HTR-8/SVneo (cell line): ENCODE results near the gene SNRNP35.
"Not testable (repeated sequence)": the region's sequence is repeated elsewhere in the genome, so short reads cannot be mapped to it uniquely, and the experiment has no call there.

Experiments
- DNase-seq: peaks from one replicate; pipeline ENCODE4 v3.0.0; 2011; ENCODE audit warnings: low spot score, mixed read lengths; ENCODE audit not compliant: insufficient read length
- FAIRE-seq: peaks from 2 replicates; lab custom pipeline; 2011; peaks lifted over from hg19 to GRCh38; lab: Jason Lieb, UNC

Gene SNRNP35

DNA sequence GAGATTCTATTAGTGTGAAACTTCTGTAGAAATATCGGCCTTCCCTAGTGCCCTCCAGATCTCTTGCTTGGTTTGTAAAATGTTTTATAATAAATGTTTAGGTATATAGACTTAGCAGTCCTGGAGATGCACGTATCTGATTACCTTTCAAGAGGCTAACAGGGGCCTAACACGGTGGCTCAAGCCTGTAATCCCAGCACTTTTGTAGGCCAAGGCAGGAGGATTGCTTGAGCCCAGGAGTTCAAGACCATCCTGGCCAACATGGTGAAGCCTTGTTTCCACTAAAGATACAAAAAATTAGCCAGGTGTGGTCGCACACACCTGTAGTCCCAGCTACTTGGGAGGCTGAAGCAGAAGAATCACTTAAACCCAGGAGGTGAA is 11.6 kb upstream of the SNRNP35 start:
- DNase-seq = no peak
- FAIRE-seq = no peak

DNA sequence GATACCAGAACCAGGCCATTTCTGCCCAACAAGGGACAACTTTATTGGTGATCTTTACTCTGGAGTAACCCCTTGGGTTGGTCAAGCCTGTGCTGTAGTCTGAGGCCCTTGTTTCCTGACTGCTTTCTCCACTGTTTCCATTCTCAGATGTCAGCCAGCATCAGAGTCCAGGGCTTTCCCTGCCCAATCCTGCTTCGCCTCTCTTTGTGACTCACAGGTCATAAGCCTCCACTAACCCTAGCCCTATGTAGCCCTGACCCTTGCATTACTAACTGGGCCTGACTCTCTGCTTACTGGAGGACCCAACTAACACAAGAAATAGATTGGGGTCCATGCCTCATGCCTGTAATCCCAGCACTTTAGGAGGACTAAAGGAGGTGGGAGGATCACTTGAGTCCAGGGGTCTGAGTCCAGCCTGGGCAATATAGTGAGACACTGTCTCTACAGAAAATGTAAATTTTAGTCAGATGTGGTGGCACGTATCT is 8.6 kb upstream of the SNRNP35 start:
- FAIRE-seq (no peak), DNase-seq (no peak)

DNA sequence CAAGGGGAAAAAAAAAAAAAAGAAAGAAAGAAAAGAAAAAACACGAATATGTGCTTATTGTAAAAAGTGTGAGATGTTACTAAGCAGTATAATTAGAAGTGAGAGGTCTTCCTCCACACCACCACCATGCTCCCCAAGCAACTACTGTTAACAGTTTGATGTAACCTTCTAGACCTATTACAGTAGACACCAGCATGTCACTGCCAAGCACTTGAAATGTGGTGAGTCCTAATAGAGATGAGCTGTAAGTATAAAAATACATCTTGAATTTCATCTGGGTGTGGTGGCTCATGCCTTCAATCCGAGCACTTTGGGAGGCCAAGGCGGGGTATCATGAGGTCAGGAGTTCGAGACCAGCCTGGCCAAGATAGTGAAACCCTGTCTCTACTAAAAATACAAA is 8.1 kb upstream of the SNRNP35 start:
- FAIRE-seq = no peak
- no peak for DNase-seq

DNA sequence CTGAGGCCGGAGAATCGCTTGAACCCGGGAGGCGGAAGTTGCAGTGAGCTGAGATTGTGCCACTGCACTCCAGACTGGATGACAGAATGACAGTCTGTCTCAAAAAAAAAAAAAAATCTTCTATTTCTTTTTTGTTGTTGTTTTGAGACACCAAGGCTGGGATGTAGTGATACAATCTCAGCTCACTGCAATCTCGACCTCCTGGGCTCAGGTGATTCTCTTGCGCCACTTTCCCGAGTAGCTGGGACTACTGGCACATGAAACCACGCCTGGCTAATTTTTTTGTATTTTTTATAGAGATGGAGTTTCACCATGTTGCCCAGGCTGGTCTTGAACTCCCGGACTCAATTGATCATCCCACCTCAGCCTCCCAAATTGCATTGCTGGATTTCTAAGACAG is 7.3 kb upstream of the SNRNP35 start:
- DNase-seq (no peak), FAIRE-seq (no peak)

DNA sequence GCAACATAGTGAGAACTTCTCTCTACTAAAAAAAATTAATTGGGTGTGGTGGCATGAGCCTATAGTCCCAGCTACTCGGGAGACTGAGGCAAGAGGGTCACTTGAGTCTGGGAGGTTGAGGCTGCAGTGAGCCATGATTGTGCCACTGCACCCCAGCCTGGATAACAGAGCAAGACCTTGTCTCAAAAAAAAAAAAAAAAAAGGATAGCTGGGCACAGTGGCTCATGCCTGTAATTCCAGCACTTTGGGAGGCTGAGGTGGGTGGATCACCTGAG is 5.7 kb upstream of the SNRNP35 start:
- FAIRE-seq, DNase-seq: not testable (repeated sequence)

DNA sequence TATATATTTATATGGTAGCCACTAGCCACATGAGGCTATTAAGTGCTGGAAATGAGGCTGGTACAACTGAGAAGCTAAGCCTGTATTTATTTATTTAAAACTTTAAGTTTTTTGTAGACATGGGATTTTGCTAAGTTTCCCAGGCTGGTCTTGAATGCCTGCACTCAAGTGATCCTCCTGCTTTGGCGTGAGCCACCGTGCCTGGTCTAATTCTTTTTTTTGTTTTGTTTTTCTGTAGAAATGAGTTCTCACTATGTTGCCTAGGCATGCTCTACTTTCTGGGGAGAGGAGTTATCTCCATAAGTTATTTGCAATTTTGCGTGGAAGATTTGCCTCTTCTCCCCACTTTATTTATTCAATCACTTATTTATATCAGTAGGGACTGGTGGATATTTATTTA is 4.8 kb upstream of the SNRNP35 start:
- FAIRE-seq = no peak
- DNase-seq = no peak

DNA sequence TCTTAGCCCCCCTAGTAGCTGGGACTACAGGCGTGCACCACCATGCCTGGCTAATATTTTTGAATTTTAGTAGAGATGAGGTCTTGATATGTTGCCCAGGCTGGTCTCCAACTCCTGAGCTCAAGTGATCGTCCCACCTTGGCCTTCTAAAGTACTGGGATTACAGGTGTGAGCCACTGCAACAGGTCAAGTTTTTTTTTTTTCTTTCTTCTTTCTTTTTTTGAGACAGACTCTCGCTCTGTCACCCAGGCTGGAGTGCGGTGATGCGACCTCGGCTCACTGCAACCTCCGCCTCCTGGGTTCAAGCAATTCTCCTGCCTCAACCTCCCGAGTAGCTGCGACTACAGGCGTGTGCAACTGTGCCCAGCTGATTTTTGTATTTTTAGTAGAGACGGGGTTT is 5.2 kb downstream of the SNRNP35 start:
- DNase-seq, FAIRE-seq: not testable (repeated sequence)

DNA sequence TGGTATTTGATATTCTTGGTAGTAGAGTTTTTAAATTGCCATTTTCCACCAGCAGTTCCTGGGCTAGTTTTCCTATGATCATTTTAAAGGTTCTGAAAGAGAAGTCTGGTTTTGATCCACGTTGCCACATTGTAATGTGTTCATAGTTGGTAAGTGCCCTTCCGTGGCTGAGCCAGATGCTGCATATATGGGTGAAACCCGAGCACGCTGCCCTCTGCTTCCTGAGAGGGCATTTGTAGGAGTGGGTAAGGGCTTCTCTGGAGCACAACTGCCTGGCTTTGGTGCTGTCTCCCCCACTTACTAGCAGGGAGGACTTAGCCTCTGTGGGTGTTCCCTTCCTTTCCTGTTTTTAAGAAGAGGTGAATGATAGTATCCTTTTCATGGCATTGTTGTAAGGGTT is 7.1 kb downstream of the SNRNP35 start:
- FAIRE-seq = no peak
- DNase-seq = no peak

DNA sequence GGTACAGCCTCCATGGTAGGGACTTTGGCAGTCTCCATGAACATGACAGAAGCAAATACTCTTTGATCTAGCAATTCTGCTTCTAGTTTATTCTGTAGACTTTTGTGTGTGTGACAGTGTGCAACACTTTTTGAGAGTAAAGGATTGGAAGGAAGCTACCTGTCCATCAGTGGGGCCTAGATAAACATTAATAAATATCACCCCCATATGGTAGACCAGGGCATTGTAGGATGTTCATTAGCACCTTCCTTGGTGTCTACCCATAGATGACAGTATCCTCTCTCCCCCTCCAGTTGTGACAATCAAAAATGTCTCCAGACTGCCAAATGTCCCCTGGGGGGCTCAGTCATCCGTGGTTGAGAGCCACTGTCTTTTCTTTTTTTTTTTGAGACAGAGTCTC is 10.8 kb downstream of the SNRNP35 start:
- FAIRE-seq = no peak

DNA sequence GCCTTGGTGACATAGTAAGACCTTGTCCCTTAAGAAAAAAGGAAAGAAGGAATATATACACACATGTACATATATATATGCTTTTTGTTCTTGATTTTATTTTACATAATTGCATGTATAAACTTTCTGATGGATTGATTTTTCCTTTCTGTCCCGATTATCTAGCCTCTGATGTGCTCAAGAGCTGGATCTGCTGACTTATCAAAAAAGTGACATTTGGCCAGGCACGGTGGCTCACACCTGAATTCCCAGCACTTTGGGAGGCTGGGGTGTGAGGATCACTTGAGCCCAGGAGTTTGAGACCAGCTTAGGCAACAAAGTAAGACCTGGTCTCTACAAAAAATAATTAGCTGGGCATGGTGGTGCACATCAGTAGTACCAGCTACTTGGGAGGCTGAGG is 12.0 kb downstream of the SNRNP35 start:
- FAIRE-seq = no peak
- no peak for DNase-seq

More for the DNA sequence above, 10.8 kb downstream of the SNRNP35 start:
- DNase-seq = no peak

DNA sequence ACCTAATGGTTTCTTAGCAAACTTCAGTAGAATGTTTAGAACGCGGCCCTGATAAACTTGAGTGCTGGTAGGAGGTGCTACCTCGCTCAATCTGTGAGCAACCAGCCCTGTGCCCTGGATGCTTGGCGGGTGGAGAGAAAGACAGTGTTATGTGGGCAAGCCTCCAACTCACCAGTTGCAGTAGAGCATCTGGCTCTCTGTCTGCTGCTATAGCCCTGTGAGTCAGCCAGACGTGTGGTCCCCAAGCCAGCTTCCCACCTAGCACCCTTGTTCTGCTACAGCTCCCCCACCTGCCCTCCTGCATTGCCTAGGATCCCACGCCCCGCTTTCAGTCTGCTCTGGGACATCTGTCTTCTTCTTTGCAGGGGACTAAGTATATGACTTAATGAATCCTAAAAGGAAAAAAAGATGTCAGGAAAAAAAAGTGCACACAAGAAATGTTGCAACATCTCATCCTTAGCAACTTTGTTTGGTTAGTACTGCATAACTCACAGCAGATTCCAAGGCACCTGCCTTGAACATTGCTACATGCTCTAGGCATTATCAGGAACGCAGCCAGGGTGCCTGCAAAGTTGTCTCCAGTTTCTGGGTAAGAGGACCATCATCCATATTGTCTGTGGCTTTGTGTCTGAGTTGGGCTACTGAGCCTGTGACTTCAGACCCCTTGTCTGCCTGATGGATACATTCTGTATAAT is 13.6 kb downstream of the SNRNP35 start:
- DNase-seq = no peak
- no peak for FAIRE-seq

DNA sequence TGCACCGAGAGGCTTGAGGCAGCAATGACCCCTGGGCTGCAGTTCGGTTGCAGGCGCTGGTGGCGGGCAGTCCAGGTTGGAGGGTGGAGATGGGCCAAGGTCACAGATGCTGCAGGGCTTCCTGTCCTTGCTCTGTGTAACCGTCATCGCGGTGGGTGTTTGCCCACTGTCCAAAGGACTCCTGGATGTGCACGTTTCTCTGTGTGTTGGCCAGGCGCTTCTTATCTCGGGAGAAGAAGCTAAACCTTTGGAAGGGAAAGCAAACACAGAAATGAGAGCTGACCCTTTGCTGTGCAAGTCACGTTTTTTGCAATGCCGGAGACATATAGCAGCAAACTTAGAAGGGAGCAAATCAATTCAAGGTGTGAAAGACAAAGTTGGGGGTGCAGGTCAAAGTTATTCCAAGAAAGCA is 14.5 kb downstream of the SNRNP35 start:
- no peak for DNase-seq
- no peak for FAIRE-seq

DNA sequence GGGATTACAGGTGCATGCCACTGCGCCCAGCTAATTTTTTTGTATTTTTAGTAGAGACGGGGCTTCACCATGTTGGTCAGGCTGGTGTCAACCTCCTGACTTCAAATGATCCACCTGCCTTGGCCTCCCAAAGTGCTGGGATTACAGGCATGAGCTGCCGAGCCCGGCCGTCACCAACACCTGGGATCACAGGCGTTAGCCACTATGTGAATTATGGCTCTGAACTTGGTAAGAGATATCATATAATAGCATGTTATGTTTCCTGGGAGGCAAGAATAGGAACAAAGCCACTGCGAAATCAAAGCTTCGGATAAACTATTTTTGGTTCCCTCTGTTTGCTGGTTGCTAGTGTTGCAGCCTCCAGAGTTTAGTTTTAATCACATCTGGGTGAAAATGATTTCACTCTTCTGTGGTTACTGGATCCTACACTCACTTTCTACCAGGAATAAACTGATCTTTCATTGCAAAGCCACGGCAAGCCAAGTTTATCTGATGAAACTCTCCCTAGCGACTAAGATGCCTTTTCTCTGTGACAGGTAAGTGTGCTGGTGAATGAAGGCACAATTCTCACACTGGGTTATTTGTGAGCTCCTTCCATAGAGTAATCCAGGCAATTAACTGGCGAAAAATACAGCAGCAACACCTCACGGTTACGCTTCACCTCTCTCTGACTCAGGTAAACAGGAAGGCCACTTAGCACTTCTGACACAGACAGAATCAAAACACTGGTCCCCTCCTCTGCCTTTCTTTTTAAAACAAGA is 16.7 kb downstream of the SNRNP35 start:
- no peak for DNase-seq
- FAIRE-seq = no peak

DNA sequence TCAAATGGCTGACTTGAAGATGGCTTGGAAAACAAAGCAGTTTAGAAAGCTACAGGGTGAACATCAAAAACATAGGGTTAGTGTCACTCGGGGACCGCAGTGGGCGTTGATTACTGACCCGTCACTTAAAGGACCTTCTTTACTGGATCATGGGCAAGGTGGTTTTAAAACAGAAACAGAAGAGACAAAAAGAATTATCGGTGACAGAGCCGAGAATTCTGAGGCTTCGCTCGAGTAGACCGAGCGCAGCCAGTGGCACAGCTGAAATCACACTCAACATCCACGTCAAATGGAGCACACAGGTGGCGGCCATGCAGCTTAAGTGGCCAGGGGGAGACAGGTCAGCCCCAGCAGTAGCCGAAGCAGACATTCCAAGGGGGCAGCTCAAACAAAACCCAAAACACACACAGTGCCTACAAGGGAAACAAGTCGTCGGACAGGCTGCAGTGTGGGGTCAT is 17.3 kb downstream of the SNRNP35 start:
- no peak for DNase-seq
- FAIRE-seq = no peak

DNA sequence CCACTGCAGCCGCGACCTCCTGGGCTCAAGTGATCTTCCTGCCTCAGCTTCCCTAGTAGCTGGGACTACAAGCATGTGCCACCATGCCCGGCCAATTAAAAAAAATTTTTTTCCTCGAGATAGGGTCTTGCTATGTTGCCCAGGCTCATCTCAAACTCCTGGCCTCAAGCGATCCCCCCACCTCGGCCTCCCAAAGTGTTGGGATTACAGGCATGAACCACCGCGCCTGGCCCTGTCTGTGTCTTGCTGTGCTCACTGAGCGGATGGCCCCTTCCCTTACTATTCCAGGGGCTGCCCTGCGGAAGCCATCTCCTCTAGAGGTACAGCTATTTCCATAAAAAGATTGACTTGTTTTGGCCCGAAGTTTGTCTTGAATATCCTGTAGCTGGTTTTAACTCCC is 20.1 kb downstream of the SNRNP35 start:
- FAIRE-seq (no peak), DNase-seq (no peak)

DNA sequence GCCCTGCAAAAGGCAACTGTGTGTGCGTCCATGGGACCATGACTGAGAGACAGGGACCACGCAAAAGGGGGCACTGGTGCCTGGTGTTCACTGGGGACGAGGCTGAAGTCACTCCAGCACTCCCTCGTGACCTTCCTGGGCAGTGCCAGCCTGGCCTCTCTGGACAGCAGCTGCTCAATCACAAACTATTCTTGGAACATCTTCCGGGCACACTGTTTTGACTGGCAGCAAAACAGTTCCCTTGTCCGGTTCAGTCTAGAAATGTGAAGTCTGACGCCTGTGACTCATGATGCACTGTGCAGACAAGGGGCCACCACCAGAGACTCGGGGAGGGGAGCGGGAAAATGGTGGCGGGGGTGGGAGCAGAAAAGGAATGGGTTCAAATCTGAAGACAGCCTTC is 20.8 kb downstream of the SNRNP35 start:
- DNase-seq (no peak), FAIRE-seq (no peak)

DNA sequence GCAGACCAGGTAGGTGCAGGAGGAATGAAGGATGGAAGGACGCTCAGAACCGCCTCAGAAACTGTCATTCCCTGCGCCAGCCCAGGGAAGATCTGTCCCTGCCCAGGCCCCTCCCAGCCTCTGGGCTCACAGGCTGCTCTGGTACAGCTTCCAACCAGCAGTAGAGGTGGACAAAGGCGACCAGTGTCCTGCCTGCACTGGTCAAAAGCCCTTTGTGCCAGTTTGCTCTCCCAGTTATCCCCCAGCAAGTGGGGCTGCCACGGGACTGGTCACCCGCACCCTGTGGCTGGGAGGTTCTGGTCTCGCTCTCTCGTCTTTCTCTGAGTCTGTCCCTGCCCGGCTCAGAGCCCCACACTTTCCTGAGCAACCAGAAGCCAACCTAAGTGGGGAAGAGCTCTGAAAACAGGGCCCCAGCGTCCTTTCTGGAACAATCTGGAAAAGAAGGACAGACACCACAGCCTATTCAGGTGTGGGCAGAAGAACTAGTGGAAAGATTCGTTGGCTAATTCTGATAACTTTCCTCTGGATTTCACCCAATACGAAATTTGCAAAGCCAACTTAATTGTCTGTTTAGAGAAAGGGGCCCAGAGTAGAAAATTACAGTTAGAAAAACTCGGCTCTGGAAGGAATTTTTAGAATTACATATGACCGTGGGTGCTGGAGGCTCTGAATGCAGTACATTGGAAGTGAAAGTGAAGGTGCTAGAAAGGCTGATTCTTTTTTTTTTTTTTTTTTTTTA is 21.7 kb downstream of the SNRNP35 start:
- no peak for FAIRE-seq
- DNase-seq = no peak

DNA sequence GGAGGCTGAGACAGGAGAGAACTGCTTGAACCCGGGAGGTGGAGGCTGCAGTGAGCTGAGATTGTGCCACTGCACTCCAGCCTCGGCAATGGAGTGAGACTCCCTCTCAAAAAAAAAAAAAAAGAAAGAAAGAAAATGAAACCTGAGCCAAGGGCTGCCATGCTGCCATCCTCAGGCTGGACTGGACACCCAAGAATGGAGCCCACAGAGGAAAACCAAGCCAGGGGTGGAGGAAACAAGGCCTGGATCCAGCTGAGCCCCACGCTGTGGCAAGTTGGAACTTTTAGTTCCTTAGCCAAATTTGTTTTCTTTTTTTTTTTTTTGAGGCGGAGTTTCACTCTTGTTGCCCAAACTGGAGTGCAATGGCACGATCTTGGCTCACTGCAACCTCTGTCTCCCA is 23.3 kb downstream of the SNRNP35 start:
- not testable (repeated sequence) for DNase-seq, FAIRE-seq

DNA sequence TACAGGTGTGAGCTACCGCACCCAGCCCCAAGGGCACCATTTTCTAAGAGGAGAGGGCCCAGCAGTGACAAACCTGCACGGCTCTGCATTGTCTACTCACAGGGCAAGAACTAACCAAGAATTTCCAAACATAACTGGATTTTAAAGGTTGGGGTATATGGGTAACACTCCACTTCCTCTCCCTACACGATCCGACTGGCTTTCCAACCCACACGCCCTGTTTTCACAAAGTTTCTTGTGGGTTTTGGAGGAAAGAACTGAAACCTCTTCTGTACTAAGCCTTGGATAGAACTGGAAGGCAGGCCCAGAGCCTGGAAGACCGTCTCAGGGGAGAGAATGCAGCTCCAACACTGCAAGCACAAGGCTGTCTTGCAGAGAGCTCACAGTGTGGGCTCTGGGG is 24.9 kb downstream of the SNRNP35 start:
- FAIRE-seq (no peak), DNase-seq (no peak)

DNA sequence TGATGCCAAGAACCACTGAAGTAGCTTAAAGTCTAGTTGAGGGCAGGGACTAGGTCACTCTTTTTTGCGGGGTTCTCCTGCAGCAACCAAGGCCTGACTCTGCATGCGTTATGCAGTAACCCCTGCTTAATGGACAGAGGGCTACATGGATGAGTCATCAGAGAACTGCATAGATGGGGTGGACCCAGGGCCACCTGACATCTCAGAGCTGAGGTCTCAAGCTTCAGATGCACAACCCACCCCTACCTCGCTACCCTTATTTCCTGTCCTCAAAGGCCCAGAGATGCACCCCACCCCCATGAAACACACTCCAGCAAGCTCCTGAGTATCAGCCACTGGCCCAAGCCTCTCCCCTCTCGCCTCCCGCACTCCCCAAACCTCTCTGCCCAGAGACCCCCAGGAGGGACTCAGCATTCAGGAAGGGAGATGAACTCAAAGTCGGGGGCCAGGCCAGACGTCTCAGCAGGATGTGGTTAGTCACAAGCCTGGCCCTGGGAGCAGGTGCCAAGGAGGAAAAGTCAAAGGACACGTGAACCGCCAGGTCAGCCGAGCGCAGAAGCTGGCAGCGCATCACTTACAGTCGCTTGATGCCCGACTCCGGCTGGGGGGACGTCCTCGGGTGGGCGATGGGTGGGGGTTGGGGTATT is 25.8 kb downstream of the SNRNP35 start:
- FAIRE-seq (no peak), DNase-seq (no peak)

DNA sequence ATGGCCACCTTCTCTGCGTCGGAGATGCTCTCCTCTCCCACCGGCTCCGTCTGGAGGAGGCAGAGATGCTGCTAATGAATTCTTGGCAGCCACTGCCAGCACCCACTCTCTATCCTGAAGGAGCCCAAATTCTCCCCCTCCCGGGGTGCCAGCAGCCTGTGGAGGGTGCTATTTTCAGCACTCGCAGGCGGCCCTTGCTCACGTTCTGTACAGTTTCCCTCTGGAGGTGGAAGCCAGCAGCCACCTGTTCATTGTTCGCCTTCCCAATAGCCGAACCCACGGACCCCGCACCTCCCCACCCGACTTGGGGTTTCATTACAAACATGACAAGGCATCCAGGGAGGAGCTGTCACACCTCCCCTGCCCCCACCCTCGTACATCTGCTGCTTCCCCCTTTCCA is 27.8 kb downstream of the SNRNP35 start:
- no peak for DNase-seq
- no peak for FAIRE-seq
